GM12878 (cell line): ENCODE results near the gene NBEA. TPM values are rescaled to one million over a fixed set of nuclear protein-coding genes. Genes with fewer than 3 reads are reported as not detected.

Source experiments
- ATAC-seq: fragments of 200-7000 bp; cut with Tn5 transposase; 3 replicates; pipeline ENCODE4 v1.9.1; 2020; ENCODE audit warnings: mild to moderate bottlenecking, moderate library complexity
- BruUV-seq: library from RNA; stranded (reverse); fragments of 400-500 nt; replicated peaks from 2 replicates; lab custom pipeline; 2021; lab: Mats Ljungman, UMichigan
- CTCF ChIA-PET: fragments of 300-600 bp; sonication (Branson Sonifier 250); formaldehyde crosslinking; extraction: SDS; loops from one replicate; lab custom pipeline; 2021; ENCODE audit warnings: inconsistent platforms; lab: Yijun Ruan, JAX
- POLR2A ChIA-PET: fragments of 350-600 bp; formaldehyde crosslinking; extraction: SDS; loops from one replicate; lab custom pipeline; 2021; ENCODE audit warnings: inconsistent platforms; lab: Charles Lee
- RAD21 ChIA-PET: fragments of 300-600 bp; sonication (Branson Sonifier 250); formaldehyde crosslinking; loops from one replicate; lab custom pipeline; 2023; ENCODE audit warnings: antibody characterized with exemption; ENCODE audit not compliant: unreplicated experiment; lab: Charles Lee
- SMC1A ChIA-PET: fragments of 300-600 bp; sonication (Branson Sonifier 250); formaldehyde crosslinking; loops from one replicate; lab custom pipeline; 2023; ENCODE audit not compliant: unreplicated experiment, uncharacterized antibody; lab: Charles Lee
- DNase-seq: peaks from one replicate; pipeline ENCODE4 v3.0.0-alpha.2; 2011; ENCODE audit warnings: low read depth, low spot score
- FAIRE-seq: peaks from 3 replicates; lab custom pipeline; 2011; peaks lifted over from hg19 to GRCh38; lab: Jason Lieb, UNC
- H2AFZ ChIP-seq: 2 replicates; pipeline ENCODE4 v1.6.0; 2011; ENCODE audit warnings: low read depth, low read length, control low read depth; ENCODE audit not compliant: control insufficient read depth
- H3K27ac ChIP-seq: 2 replicates; pipeline ENCODE4 v1.5.1; 2011; ENCODE audit warnings: control low read depth; ENCODE audit not compliant: control insufficient read depth, insufficient read depth
- H3K27me3 ChIP-seq, 2 experiments: replicated peaks in 1 of 2; 2 replicates each; pipeline versions ENCODE4 v1.6.0 to v1.6.1; 2011; ENCODE audit warnings: low read length in 1 of 2; ENCODE audit not compliant: control insufficient read depth in 2 of 2, insufficient read depth in 2 of 2
- H3K36me3 ChIP-seq, 2 experiments: 2 replicates each; pipeline ENCODE4 v1.5.1; 2011; ENCODE audit warnings: low read length in 1 of 2; ENCODE audit not compliant: control insufficient read depth in 2 of 2, insufficient read depth in 2 of 2
- H3K4me1 ChIP-seq: 2 replicates; pipeline ENCODE4 v1.6.1; 2011; ENCODE audit warnings: mild to moderate bottlenecking, low read length, moderate library complexity, mixed read lengths; ENCODE audit not compliant: control insufficient read depth, insufficient read depth
- H3K4me2 ChIP-seq: 2 replicates; pipeline ENCODE4 v1.6.0; 2011; ENCODE audit warnings: control low read depth; ENCODE audit not compliant: control insufficient read depth, insufficient read depth
- H3K4me3 ChIP-seq: fragments of 200-600 bp; sonication (generic); 2 replicates; pipeline ENCODE4 v1.5.1; 2016
- H3K79me2 ChIP-seq: 2 replicates; pipeline ENCODE4 v1.6.0; 2011; ENCODE audit warnings: low read length; ENCODE audit not compliant: control insufficient read depth, insufficient read depth
- H3K9ac ChIP-seq: 2 replicates; pipeline ENCODE4 v1.8.0; 2011; ENCODE audit warnings: low read length, control low read depth, mixed read lengths; ENCODE audit not compliant: control insufficient read depth, insufficient read depth
- H3K9me3 ChIP-seq: replicated peaks from 3 replicates; pipeline ENCODE4 v1.5.1; 2011; ENCODE audit warnings: mild to moderate bottlenecking, low read length; ENCODE audit not compliant: control insufficient read depth, insufficient read depth
- H4K20me1 ChIP-seq: 2 replicates; pipeline ENCODE4 v1.6.0; 2011; ENCODE audit not compliant: control insufficient read depth, insufficient read depth
- BACH1 ChIP-seq: fragments of 450-650 bp; IDR thresholded peaks from 2 replicates; pipeline ENCODE4 v1.6.1; 2017; ENCODE audit warnings: mild to moderate bottlenecking, borderline replicate concordance
- CBFB ChIP-seq: IDR thresholded peaks from 2 replicates; pipeline ENCODE4 v1.6.1; 2016; ENCODE audit warnings: antibody characterized with exemption, low read depth
- CEBPB ChIP-seq, 2 experiments: fragments of 150-350 bp in 1 of 2; IDR thresholded peaks; 2 replicates each; pipeline ENCODE4 v1.6.1; 2012 to 2014; ENCODE audit warnings: low read depth in 2 of 2, low read length in 2 of 2, borderline replicate concordance in 1 of 2, inconsistent platforms in 1 of 2
- EZH2 ChIP-seq: IDR thresholded peaks from 2 replicates; pipeline ENCODE4 v1.6.1; 2012; ENCODE audit warnings: low read depth, mild to moderate bottlenecking, control low read depth, inconsistent platforms, low read length, borderline replicate concordance; ENCODE audit not compliant: control insufficient read depth
- JUND ChIP-seq: IDR thresholded peaks from 2 replicates; pipeline ENCODE4 v1.6.1; 2012; ENCODE audit warnings: low read depth, mild to moderate bottlenecking, low read length, improper control_type of control experiment, moderate library complexity
- KAT2A ChIP-seq: conservative IDR thresholded peaks from 2 replicates; pipeline ENCODE4 v1.6.1; 2011; ENCODE audit warnings: low read depth, low read length; ENCODE audit not compliant: control insufficient read depth
- MAX ChIP-seq: IDR thresholded peaks from 2 replicates; pipeline ENCODE4 v1.6.1; 2012; ENCODE audit warnings: low read depth, low read length, improper control_type of control experiment
- MXI1 ChIP-seq: fragments of 150-350 bp; IDR thresholded peaks from 2 replicates; pipeline ENCODE4 v1.6.1; 2011; ENCODE audit warnings: low read depth, mild to moderate bottlenecking, inconsistent platforms, low read length, improper control_type of control experiment
- NBN ChIP-seq: fragments of 450-650 bp; IDR thresholded peaks from 2 replicates; pipeline ENCODE4 v1.6.1; 2016
- NR2F1 ChIP-seq: fragments of 450-650 bp; conservative IDR thresholded peaks from 2 replicates; pipeline ENCODE4 v1.6.1; 2017; ENCODE audit warnings: mild to moderate bottlenecking
- PKNOX1 ChIP-seq: fragments of 450-650 bp; IDR thresholded peaks from 2 replicates; pipeline ENCODE4 v1.6.1; 2016; ENCODE audit warnings: mild to moderate bottlenecking
- POLR2A ChIP-seq: IDR thresholded peaks from 2 replicates; pipeline ENCODE4 v1.6.1; 2011; ENCODE audit warnings: low read depth, mild to moderate bottlenecking, low read length
- REST ChIP-seq: IDR thresholded peaks from 2 replicates; pipeline ENCODE4 v1.6.1; 2012; ENCODE audit warnings: mild to moderate bottlenecking, low read depth, low read length
- SMAD1 ChIP-seq: fragments of 450-650 bp; IDR thresholded peaks from 2 replicates; pipeline ENCODE4 v1.6.1; 2018; ENCODE audit warnings: mild to moderate bottlenecking, low read depth; ENCODE audit not compliant: partially characterized antibody
- SMAD5 ChIP-seq: IDR thresholded peaks from 2 replicates; pipeline ENCODE4 v1.6.1; 2016; ENCODE audit warnings: antibody characterized with exemption, low read depth
- SREBF1 ChIP-seq: IDR thresholded peaks from 2 replicates; pipeline ENCODE4 v1.6.1; 2012; ENCODE audit warnings: mild to moderate bottlenecking, low read length
- ZBTB40 ChIP-seq: fragments of 450-650 bp; IDR thresholded peaks from 2 replicates; pipeline ENCODE4 v1.6.1; 2016; ENCODE audit warnings: mild to moderate bottlenecking, moderate library complexity, borderline replicate concordance
- in situ Hi-C: fragments of 300-500 bp; cut with MboI; formaldehyde crosslinking; loops from 9 replicates; pipeline ENCODE4 v1.14.3; 2018; ENCODE audit warnings: mixed read lengths
- intact Hi-C: fragments of 100-400 bp; cut with micrococcal nuclease; formaldehyde crosslinking; loops from one replicate; pipeline ENCODE4 v1.14.2; 2022; ENCODE audit not compliant: unreplicated experiment
- polyA plus RNA-seq, 11 experiments: library from polyadenylated mRNA; depleted of rRNA in 4 of 11; unstranded in 6 of 11; stranded (reverse) in 5 of 11; fragments of >200 nt; fragmentation: Nextera tagmentation in 4 of 11; fragmentation: Illumina TruSeq in 1 of 11; extraction: Ambion mirVana in 4 of 11; extraction: Trizol in 1 of 11; gene quantifications; 1 replicate in 1 of 11; 2 replicates in 10 of 11; pipeline versions ENCODE4 v1.2.1 to v1.2.3, GENCODE V29; 2011 to 2016; ENCODE audit warnings: inconsistent platforms in 2 of 11, missing spikeins in 2 of 11, low read depth in 1 of 11
- total RNA-seq, 4 experiments: library from RNA; depleted of rRNA in 3 of 4; stranded (reverse); fragments of >200 nt in 3 of 4; fragmentation: Illumina TruSeq in 1 of 4; extraction: Trizol in 1 of 4; gene quantifications; 2 replicates each; pipeline versions ENCODE4 v1.2.1 to v1.2.3, GENCODE V29; 2013 to 2021

NBEA gene
- total and polyA plus RNA-seq, 10 of the 15 experiments (the other 5 are each of a cell fraction or from before 2014, with no cell fraction given), result 0.23 to 3.6 (median 0.55) TPM

- TF ChIP-seq PKNOX1, result no peak
- TF ChIP-seq SMAD5, result no peak
- TF ChIP-seq SREBF1, result no peak
- TF ChIP-seq JUND, result no peak
- no peak for TF ChIP-seq MAX
- no peak for TF ChIP-seq POLR2A
- no peak for TF ChIP-seq BACH1
These were observed 625.4 kb downstream of the NBEA start (continued) for GRCh38 chr13:35567406-35567980.

GRCh38 chr13:35573639-35574038 lies 631.6 kb downstream of the NBEA start:
- no peaks in the 10 kb centered on the region for H3K4me1 ChIP-seq
- no peak for DNase-seq
- FAIRE-seq, result no peak
- POLR2A ChIA-PET, result no interaction called here
- H3K27me3 ChIP-seq, result no peaks in the 10 kb centered on the region
- H3K9ac ChIP-seq, result no peak overlapping the region
- in situ Hi-C loops, result no loop called here
- no peaks in the 10 kb centered on the region for H3K9me3 ChIP-seq
- RAD21 ChIA-PET, result no interaction called here
- H3K36me3 ChIP-seq, result no peaks in the 10 kb centered on the region
- intact Hi-C loops, result no loop called here
- ATAC-seq, result no peak
- H3K4me2 ChIP-seq, result no peak overlapping the region
- H2AFZ ChIP-seq, result no peak overlapping the region
- CTCF ChIA-PET, result no interaction called here
- no peaks in the 10 kb centered on the region for H3K79me2 ChIP-seq
- BruUV-seq, result no TSS peak
- no peak overlapping the region for H3K4me3 ChIP-seq
- H3K27ac ChIP-seq, result no peak overlapping the region
- SMC1A ChIA-PET, result no interaction called here
- no peaks in the 10 kb centered on the region for H4K20me1 ChIP-seq
- TF ChIP-seq KAT2A (no peak), REST (no peak), SMAD1 (no peak), EZH2 (no peak), MXI1 (no peak), CBFB (no peak), CEBPB (IDR thresholded peaks at IDR 0.05; ENCODE audit: borderline replicate concordance in 1 of 2, low read depth in 2 of 2, low read length in 2 of 2) (no peak), ZBTB40 (no peak), NR2F1 (no peak), NBN (no peak)
